Adrenal gland (tissue), 12 donors: ENCODE data around the gene ACTR2. TPM values are rescaled to one million over a fixed set of nuclear protein-coding genes. Genes with fewer than 3 reads are reported as not detected.
A peak's percentile ranks its signal among the peaks of the same experiment; 100 is the strongest.

Experiments
- DNase-seq, 7 donors: peaks; one replicate each; pipeline ENCODE4 v3.0.0-alpha.2; 2019 to 2020
- H3K27ac ChIP-seq, 5 donors: fragments of 200-600 bp; sonication (generic) in 4 of 5; 1 replicate in 3 of 5; 2 replicates in 2 of 5; pipeline versions ENCODE4 v1.5.1 to v1.8.0; 2016 to 2020; ENCODE audit warnings: mild to moderate bottlenecking in 1 of 5
- H3K27me3 ChIP-seq: fragments of 200-600 bp; 2 replicates; pipeline ENCODE4 v1.8.0; 2021
- H3K36me3 ChIP-seq, 2 donors: fragments of 200-600 bp; replicated peaks in 1 of 2; 1 replicate in 1 of 2; 2 replicates in 1 of 2; pipeline versions ENCODE4 v1.5.1 to v1.8.0; 2018 to 2022
- H3K4me1 ChIP-seq, 2 donors: fragments of 200-600 bp; replicated peaks in 1 of 2; 1 replicate in 1 of 2; 2 replicates in 1 of 2; pipeline versions ENCODE4 v1.5.1 to v1.8.0; 2018 to 2021
- H3K4me3 ChIP-seq, 4 donors: fragments of 200-600 bp; sonication (generic) in 3 of 4; one replicate each; pipeline ENCODE4 v1.5.1; 2016 to 2018
- H3K9me3 ChIP-seq, 3 donors: fragments of 200-600 bp; sonication (generic) in 1 of 3; replicated peaks in 1 of 3; 1 replicate in 2 of 3; 2 replicates in 1 of 3; pipeline versions ENCODE4 v1.5.1 to v1.8.0; 2016 to 2021
- POLR2A ChIP-seq, 2 donors: fragments of 450-650 bp; IDR thresholded peaks; one replicate each; pipeline ENCODE4 v1.6.1; 2017; ENCODE audit warnings: antibody characterized with exemption in 2 of 2, mild to moderate bottlenecking in 2 of 2, moderate library complexity in 1 of 2
- WGBS, 4 donors: extraction: QIAGEN DNeasy Blood & Tissue Kit in 2 of 4; methylation state at CpG; one replicate each; pipeline versions ENCODE4 v1.1.5 to v1.1.7; 2013 to 2017; 5-methylcytosine and 5-hydroxymethylcytosine counted together
- intact Hi-C, 2 donors: fragments of 100-400 bp; cut with DNase I; formaldehyde crosslinking; loops; one replicate each; pipeline versions ENCODE4 v1.14.1 to v1.15.0; 2022 to 2023
- polyA plus RNA-seq, 3 donors: library from polyadenylated mRNA; stranded (reverse); fragments of 200-250 nt in 2 of 3; fragments of 350-450 nt in 1 of 3; fragmentation: Illumina TruSeq in 1 of 3; extraction: RNeasy Lipid Tissue Mini Kit (QIAGEN cat#74804) in 1 of 3; gene quantifications; one replicate each; pipeline ENCODE4 v1.2.3, GENCODE V29; 2013 to 2014
- total RNA-seq, 9 donors: library from RNA; depleted of rRNA in 4 of 9; stranded (reverse); fragments of >200 nt in 4 of 9; fragments of 120-200 nt in 1 of 9; fragmentation: NEBNext Ultra II Directional in 1 of 9; extraction: Animal tissue kit (Norgen Biotek cat#: 25700) in 1 of 9; gene quantifications; one replicate each; pipeline versions ENCODE4 v1.1.0 to v1.2.4, GENCODE V29; 2013 to 2023
- TF ChIP-seq, protein P1 (sequence below), 6 experiments: fragments of 450-650 bp in 4 of 6; fragments of 200-600 bp in 2 of 6; sonication (generic) in 1 of 6; IDR thresholded peaks; 1 replicate in 5 of 6; 2 replicates in 1 of 6; pipeline versions ENCODE4 v1.5.1 to v1.8.0; 2016 to 2021; ENCODE audit warnings: antibody characterized with exemption in 6 of 6, mild to moderate bottlenecking in 2 of 6, moderate library complexity in 1 of 6
- donor health status: healthy with polysubstance abuse.
- donor health status: Bipolar disorder and iron deficiency.
- donor health status: DM: yes; HTN: yes; CAD: no.
- donor health status: DM: no; HTN: no; CAD: no.
- donor health status: DM: no; HTN: no; CAD: no.
- donor health status: DM: yes; HTN: yes; CAD: no.

Gene ACTR2
- total and polyA plus RNA-seq, 12 donors: 29.9 to 186 (median 73.5) TPM

DNA sequence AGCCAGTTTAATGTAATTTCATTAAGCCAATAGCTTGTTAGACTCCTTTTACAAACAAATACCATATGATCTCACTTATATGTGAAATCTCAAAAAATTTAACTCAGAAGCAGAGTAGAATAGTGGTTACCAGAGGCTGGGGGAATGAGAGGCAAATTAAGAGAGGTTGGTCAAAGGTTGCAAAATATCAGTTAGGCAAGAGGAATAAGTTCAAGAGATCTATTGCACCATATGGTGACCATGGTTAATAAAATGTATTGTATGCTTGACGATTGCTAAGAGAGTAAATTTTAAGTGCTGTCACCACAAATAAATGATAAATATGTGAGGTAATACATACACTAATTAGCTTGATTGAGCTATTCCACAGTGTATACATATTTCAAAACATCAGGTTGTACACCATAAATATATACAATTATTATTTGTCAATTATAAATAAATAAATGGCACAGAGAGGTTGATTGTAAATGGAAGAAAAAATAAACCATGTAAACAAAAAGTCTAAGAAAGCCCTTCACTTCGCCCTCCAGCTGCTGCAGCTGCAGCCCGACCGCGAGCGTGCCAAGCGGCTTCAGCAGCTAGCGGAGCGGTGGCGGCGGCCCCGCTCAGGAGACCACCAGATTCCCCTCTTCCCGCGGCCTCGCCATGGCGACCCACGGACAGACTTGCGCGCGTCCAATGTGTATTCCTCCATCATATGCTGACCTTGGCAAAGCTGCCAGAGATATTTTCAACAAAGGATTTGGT lies 23.0 kb upstream of the ACTR2 start:
- H3K36me3 ChIP-seq: no peaks in the 10 kb centered on the region
- H3K27ac ChIP-seq: peak overlapping the region in 1 of 5 donors; percentile 28
- DNase-seq: no peak
- no peaks in the 10 kb centered on the region for H3K9me3 ChIP-seq
- intact Hi-C loops: no loop called here
- H3K27me3 ChIP-seq: no peaks in the 10 kb centered on the region
- 94 to 95% (median 94%) methylated on average over 20 of the region's 20 CpGs for WGBS, 4 donors
- H3K4me3 ChIP-seq: no peak overlapping the region
- H3K4me1 ChIP-seq: no peaks in the 10 kb centered on the region
- TF ChIP-seq, protein P1, sequence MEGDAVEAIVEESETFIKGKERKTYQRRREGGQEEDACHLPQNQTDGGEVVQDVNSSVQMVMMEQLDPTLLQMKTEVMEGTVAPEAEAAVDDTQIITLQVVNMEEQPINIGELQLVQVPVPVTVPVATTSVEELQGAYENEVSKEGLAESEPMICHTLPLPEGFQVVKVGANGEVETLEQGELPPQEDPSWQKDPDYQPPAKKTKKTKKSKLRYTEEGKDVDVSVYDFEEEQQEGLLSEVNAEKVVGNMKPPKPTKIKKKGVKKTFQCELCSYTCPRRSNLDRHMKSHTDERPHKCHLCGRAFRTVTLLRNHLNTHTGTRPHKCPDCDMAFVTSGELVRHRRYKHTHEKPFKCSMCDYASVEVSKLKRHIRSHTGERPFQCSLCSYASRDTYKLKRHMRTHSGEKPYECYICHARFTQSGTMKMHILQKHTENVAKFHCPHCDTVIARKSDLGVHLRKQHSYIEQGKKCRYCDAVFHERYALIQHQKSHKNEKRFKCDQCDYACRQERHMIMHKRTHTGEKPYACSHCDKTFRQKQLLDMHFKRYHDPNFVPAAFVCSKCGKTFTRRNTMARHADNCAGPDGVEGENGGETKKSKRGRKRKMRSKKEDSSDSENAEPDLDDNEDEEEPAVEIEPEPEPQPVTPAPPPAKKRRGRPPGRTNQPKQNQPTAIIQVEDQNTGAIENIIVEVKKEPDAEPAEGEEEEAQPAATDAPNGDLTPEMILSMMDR (IDR thresholded peaks at IDR 0.05): no peak
- TF ChIP-seq POLR2A (IDR thresholded peaks at IDR 0.05): no peak

DNA sequence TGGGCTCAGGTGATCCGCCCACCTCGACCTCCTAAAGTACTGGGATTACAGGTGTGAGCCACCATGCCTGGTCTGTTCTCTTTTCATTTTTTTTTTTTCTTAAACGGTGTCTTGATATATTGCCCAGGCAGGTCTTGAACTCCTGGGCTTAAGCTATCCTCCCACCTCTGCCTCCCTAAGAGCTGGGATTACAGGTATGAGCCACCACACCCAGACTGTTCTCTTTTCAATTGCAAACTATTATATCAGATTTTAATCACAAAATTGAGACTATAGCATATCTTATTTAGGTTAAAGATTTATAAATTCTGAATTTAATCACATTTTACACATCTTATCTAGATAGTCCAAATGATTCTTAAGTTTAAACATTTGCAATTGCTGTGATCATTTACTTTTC lies 15.5 kb upstream of the ACTR2 start:
- Histone ChIP-seq H3K4me3 (no peak overlapping the region), H3K27ac (no peak overlapping the region), H3K4me1 (no peaks in the 10 kb centered on the region), H3K36me3 (no peaks in the 10 kb centered on the region), H3K9me3 (no peaks in the 10 kb centered on the region), H3K27me3 (no peaks in the 10 kb centered on the region)
- DNase-seq: no peak
- intact Hi-C loops: no loop called here
- 85 to 95% (median 94%) methylated on average over 3 of the region's 3 CpGs for WGBS, 4 donors
- TF ChIP-seq POLR2A (IDR thresholded peaks at IDR 0.05): no peak
- TF ChIP-seq, protein P1 (IDR thresholded peaks at IDR 0.05): no peak

DNA sequence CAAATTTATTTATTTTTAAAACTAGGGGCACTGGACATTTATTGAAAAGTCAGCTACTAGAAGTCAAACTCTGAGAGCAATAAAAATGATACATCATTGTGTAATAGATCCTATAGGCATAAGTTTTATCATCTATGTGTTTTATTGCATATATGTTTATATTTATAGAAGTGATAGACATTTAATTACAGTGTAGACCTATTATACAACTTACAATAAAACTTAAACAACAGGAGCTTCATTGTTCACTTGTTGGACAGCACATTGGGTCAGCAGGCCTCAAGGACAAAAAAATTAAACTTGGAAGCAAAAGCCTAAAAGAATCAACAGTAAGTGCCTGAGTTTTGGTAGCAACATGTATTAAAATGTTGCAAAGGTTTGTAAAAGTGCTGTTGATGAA lies 15.0 kb upstream of the ACTR2 start:
- Histone ChIP-seq H3K9me3 (no peaks in the 10 kb centered on the region), H3K27me3 (no peaks in the 10 kb centered on the region), H3K36me3 (no peaks in the 10 kb centered on the region), H3K4me1 (no peaks in the 10 kb centered on the region), H3K27ac (no peak overlapping the region), H3K4me3 (no peak overlapping the region)
- no peak for TF ChIP-seq POLR2A (IDR thresholded peaks at IDR 0.05)
- TF ChIP-seq, protein P1 (IDR thresholded peaks at IDR 0.05): no peak
- intact Hi-C loops: no loop called here
- DNase-seq: no peak

DNA sequence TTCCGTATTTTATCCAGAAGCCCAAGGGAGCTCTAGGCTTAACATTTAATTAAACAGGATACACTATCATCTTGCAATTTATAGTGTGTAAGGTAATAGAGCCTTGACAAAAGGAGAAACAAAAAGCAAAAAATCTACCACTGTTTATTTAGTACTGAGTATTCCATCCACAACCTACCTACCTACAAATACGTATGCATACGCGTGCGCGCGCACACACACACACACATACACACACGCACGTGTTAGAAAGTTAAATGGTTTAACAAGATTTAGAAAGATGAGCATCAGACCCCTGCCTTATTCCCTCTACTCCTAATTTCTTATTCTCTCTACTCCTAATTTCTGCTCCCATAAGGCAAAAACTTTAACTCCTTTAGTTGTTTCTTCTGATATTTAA lies 14.6 kb upstream of the ACTR2 start:
- 93 to 97% (median 94%) methylated on average over 9 of the region's 9 CpGs for WGBS, 4 donors

More for the DNA sequence above, 14.6 kb upstream of the ACTR2 start:
- no peak for DNase-seq
- H3K27me3 ChIP-seq: no peaks in the 10 kb centered on the region
- no peaks in the 10 kb centered on the region for H3K4me1 ChIP-seq
- H3K27ac ChIP-seq: no peak overlapping the region
- intact Hi-C loops: no loop called here
- no peak overlapping the region for H3K4me3 ChIP-seq
- H3K9me3 ChIP-seq: no peaks in the 10 kb centered on the region
- no peaks in the 10 kb centered on the region for H3K36me3 ChIP-seq
- TF ChIP-seq POLR2A (IDR thresholded peaks at IDR 0.05): no peak
- TF ChIP-seq, protein P1 (IDR thresholded peaks at IDR 0.05): no peak
